Dedifferentiated amniotic fluid mesenchymal stem cell (primary cell): ENCODE data around the gene LARGE2.
A peak's percentile ranks its signal among the peaks of the same experiment; 100 is the strongest.
"Not testable (repeated sequence)": the region's sequence is repeated elsewhere in the genome, so short reads cannot be mapped to it uniquely, and the experiment has no call there.

Experiments used
- DNase-seq: peaks from one replicate; pipeline ENCODE4 v3.0.0-alpha.2; 2016; ENCODE audit errors: extremely low spot score

Gene LARGE2

DNA sequence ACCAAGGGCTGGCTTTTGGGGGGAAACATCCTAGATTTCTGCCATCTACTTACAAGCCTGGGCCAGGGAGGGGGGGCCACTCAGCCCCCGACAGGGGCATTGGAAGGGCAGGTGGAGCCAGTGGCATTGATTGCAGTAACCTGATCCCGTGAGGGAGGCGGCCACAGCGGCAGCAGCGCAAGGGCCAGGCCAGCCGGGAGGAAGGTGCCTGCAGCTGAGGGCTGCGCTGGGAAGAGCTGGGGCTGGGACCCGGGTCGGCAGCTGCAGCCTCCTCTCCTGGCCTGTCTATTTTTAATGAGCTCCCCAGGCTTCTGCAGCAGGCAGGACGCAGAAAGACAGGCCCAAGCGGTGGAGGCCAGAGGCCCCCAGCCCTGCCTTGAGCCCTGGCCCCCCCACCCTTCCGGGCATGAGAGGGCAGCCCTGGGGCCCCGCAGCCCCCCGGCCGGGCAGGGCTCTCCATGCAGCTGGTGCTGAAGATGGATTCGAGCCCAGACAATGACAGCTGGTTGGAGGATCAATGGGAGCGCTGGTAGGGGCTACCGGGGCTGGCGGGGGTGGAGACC lies 26.0 kb upstream of the LARGE2 start:
- DNase-seq = no peak

DNA sequence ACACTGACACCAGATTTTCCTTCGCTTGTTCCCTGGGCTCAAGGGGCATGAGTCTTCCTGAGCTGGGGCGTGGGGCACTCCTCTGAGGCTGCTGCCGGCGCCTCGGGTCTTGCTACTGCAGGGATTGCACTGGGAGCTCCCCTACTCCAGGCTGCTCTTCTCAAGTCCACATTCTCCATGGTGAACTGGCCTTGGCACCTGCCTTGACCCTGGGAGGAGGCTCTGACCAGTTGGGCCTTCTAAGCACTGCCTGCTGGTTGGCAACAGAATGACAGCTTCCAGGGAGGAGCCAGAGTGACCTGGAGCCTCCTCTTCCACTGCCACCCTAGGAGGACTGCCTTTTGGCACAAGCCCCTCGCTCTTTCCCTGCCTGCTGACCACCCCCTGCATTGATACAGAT lies 24.9 kb upstream of the LARGE2 start:
- DNase-seq = no peak

GRCh38 chr11:45899086-45899447 lies 23.4 kb upstream of the LARGE2 start:
- DNase-seq = no peak

DNA sequence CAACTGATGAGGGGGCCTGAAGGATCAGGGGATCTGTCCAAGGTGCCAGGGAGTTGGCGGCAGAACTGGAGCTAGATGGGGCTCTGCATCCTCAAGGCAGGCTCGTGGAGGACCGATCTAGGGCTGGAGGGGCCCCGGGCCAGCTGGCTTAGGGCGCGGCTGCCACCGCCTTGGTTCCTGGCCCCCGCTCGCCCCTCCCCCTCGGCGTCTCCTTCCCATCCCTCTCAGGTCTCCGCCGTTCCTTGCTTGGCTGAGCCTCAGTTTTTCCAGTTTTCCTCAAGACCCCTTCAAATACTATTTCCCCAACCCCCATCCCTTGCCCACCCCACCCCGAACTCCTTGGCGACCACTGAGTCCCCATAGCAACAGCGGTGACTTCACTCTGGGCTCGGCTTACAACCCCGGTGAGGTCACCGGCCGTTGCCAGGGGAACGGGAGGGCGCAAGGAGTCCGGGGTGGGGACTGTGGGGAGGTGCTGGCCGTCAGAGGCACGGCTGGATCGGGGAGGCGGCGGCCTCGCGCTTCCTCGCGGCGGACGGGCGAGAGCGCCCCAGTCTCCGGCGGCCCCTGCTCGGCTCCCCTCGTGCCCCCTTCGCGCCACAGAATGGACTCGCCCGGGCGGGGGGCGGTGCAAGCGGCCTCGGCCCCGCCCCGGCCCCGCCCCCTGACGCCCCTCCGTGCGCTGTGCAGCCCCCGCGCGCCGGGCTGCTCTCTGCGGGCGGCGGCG lies 22.8 kb upstream of the LARGE2 start:
- DNase-seq = peak; percentile 76

- not testable (repeated sequence) for DNase-seq
Observed at GRCh38 chr11:45900175-45900800, 22.2 kb upstream of the LARGE2 start.

DNA sequence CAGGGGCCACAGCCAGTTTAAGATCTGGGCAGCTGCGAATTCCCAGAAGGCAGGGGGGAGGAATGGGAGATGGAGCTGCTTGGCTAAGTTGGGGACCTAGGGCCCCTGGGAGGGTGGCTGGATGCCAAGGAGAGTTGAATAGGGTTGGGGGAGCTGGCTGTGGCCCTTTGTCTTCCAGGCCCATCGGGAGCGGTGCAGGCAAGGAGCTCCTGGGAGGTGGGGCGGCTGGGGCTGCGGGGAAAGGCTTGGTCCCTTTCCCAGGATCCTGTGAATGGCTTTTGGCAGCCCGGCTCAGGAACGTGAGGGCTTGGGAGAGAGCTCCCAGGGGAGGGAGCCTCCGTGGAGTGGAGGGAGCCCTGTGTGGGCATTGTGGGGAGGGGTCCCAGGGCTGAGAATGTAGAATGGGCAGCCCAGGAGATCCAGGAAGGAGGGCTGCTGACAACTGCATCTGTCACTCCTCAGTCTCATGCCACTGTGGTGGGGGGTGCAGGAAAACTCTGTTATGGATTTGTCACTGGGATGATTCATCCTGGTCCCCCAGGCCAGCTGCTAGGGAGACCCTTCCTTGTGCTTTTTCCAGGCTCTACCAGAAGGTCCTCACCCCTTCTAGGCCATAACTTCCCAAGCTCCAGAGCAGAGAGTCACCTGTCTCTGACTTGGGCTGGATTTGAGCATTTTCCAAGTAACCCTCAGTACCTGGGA lies 21.4 kb upstream of the LARGE2 start:
- no peak for DNase-seq

DNA sequence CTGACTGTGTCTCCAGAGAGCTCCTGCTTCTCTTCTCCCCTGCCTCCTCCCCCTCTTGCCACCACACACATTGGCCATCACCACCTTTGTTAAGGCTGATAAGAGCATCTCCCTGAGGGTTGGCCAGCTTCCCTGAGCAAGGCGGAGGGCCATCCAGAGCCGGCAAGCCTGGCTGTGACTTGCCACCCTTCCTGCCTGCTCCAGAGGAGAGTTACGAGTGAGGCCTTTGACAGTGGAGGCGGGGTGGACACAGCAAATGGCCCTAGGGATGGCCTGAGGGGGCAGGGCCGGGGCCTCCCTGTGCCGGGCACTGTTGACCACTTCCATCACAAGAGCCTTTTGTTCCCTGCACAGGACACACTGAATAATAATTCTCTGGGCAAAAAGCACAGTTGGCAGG lies 20.8 kb upstream of the LARGE2 start:
- no peak for DNase-seq

DNA sequence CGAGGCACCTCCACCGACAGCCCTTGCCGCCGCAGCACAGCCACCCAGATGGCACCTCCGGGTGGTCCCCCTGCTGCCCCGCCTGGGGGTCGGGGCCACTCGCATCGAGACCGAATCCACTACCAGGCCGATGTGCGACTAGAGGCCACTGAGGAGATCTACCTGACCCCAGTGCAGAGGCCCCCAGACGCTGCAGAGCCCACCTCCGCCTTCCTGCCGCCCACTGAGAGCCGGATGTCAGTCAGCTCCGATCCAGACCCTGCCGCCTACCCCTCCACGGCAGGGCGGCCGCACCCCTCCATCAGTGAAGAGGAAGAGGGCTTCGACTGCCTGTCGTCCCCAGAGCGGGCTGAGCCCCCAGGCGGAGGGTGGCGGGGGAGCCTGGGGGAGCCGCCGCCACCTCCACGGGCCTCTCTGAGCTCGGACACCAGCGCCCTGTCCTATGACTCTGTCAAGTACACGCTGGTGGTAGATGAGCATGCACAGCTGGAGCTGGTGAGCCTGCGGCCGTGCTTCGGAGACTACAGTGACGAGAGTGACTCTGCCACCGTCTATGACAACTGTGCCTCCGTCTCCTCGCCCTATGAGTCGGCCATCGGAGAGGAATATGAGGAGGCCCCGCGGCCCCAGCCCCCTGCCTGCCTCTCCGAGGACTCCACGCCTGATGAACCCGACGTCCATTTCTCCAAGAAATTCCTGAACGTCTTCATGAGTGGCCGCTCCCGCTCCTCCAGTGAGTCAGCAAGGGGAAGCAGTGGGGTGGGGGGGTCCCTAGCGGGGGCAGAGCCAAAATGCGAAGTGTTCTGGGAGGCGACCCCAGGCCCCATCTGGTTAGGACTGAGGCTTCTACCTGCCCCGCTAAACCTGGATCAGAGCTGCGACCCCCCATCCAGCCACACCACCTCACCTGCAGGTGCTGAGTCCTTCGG lies 19.7 kb upstream of the LARGE2 start:
- no peak for DNase-seq

DNA sequence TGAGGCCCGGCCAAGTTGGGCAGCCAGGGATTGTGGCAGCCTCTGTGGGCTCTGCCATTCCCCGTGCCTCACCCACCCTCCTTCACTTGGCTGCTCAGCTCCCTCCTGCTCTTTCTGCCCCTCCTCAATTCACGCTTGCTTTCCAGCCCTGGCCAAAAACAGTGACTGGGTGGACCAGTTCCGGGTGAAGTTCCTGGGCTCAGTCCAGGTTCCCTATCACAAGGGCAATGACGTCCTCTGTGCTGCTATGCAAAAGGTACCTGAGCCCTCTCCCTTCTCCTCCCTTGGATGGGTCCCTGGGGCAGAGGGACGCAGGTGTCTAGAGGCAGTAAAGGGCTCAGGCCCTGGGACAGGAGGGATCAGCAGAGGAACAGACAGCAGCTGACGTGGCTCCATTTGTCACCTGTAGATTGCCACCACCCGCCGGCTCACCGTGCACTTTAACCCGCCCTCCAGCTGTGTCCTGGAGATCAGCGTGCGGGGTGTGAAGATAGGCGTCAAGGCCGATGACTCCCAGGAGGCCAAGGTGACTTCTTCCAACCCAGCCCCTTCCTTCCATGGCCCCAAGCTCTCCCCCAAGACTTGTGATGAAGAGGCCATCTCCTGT lies 18.0 kb upstream of the LARGE2 start:
- no peak for DNase-seq

GRCh38 chr11:45905095-45905494 lies 17.4 kb upstream of the LARGE2 start:
- DNase-seq = no peak

GRCh38 chr11:45905576-45905975 lies 16.9 kb upstream of the LARGE2 start:
- DNase-seq = not testable (repeated sequence)

- DNase-seq = no peak
Observed at GRCh38 chr11:45906096-45906682, 16.3 kb upstream of the LARGE2 start.

DNA sequence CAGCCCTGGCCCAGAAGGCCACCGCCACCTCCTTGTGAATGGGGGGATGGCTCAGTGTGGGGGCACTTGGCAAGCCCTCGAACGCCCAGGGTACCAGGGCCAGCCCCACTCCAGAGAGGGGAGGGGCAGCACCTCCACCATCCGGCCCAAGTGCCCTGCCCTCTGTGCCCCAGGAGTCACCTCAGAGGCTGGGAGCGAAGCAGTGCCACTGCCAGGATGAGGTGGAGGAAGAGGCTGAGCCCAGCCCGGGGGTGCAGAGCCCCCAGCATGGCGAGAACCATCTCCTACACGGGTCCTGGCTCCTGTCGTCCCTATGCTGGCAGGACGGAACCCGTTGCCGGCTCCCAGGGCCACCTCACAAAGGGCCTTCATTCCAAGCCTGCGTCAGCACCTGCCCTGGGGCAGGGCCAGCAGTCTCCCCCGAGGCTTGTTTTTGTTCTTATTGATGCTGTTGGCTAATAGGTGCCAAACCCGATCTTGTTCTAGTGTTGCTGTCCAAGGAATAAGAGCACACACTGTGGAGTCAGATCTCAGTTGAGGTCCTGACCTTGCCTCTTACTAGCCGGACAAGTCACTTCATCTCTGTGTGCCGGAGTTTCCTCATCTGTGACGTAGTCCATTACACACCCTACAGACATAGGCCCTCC lies 15.4 kb upstream of the LARGE2 start, which contains the start of gene FREY1:
TSS of gene FREY1 (minus strand) at position 307 of the 647 bp plus-strand sequence. CDS start at position 281, 26 bp downstream.
- no peak for DNase-seq

DNA sequence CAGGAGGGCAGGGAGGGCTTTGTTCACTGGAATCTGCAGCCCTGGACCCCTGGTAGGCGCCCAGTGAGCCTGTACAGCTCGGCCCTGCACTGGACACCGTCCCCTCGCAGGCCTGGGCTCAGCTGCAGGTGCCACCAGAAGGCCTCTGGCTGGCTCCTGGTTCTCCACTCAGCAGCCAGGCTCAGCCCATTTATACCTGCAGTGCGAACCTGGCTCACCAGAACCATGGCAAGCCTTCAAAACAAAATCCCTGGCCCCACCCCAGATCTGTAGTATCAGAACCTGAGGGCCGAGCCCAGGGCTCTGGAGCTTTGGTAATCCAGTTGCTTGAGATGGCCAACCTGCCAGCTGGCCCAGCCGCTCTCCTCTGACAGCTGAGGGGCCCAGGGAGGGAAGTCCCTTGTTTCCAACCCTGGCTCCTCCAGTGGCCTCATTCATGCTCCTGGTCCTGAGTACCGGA lies 14.5 kb upstream of the LARGE2 start:
- DNase-seq = no peak

DNA sequence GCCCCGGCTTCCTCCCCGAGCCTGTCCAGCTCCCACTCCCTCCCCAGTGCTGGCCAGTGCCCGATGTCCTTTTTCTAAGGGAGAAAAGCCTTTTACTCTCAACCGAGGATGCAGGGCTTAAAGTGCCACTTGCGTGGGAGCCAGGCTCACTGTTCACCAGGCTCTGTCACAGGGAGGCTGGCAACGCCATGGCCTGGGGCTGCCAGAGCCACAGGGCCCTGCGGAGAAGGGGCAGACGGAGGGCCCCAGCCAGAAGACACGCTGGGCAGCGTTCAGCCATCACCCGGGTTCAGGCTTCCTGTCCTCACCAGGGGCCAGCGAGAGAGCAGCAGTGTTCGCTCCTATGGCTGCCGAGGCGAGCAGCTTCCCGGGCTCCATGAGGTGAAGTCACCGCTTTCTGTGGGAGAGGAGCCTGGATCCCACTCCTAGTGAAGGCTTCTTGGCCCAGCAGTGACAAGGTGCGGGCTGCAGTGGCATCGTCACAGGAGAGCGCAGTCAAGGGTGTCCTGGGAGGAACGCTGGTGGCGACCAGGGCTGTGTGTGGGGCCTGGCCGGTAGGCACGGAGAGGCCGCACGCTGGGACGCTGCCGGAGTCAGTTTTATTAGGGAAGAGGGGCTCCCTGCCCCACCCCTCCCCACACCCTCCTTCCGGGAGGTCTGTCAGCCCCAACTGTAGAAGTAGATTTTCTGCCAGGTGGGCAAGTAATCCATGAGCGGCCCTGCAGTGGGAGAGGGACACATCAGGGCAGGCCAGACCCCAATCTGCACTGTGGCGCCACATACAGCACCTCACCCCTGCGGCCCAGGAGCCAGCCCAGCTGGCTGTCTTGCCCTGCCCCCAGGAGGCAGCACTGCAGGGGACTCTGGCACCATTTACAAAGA lies 12.6 kb upstream of the LARGE2 start:
- DNase-seq = no peak

DNA sequence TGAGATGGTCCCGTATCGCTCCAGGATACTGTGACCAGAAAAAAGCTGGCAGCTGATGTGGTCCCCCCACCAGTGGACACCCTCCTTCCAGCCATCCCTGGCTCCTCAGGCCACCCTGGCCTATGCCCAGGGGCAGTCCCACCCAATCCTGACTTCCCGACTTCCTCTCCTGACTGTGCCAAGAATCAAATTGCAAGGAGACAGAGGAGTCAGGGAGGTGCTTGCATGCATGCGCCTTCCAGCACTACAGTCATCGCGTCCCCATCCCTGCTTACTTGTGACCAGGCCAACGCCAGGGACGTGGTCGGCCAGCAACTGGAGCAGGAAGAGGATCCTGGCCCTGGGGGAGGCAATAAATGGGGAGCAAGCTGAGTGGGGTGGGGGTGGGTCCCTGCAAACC lies 11.8 kb upstream of the LARGE2 start:
- DNase-seq = no peak

GRCh38 chr11:45913514-45913913 lies 8.9 kb upstream of the LARGE2 start:
- DNase-seq = no peak

- no peak for DNase-seq
Observed at GRCh38 chr11:45913942-45914635, 8.4 kb upstream of the LARGE2 start.
